ENCODE results near the gene PLSCR5.

DNA sequence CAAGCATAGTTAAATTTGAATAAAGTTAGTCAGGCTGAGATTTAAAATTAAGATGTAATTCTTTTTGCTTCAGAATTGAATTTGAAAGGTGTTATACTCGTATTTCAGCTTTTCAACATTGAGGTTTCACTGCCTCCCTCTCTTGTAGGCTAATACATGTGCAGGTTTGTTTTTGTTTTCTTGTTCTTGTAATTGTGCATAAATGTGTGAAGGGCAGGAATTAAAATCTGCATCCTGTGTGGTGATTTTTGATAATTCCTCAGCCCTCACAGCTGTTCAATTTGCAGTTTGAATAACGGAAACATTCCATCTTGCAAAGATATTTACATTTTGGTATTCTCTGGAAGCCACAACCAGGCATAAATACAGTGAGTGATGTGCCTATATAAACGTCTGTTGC lies 35.8 kb downstream of the PLSCR5 start:
- no peak for TF ChIP-seq CTCF (IDR thresholded peaks at IDR 0.05)
- TF ChIP-seq EP300 (IDR thresholded peaks at IDR 0.05), result no peak
- no peak for TF ChIP-seq POLR2A (IDR thresholded peaks at IDR 0.05)
- TF ChIP-seq POLR2AphosphoS5 (IDR thresholded peaks at IDR 0.05), result no peak

Measured in upper lobe of left lung (tissue), 4 donors.